ENCODE measurements around the gene IGSF21.

- no peak for TF ChIP-seq CTCF (IDR thresholded peaks at IDR 0.05)
- TF ChIP-seq POLR2A (IDR thresholded peaks at IDR 0.05), result no peak
Measured at GRCh38 chr1:18110598-18110939, 3.0 kb downstream of the IGSF21 start.
